Breast epithelium (tissue), 3 donors: ENCODE data around the gene GNG12.

ENCODE experiments used
- POLR2A ChIP-seq: fragments of 450-650 bp; IDR thresholded peaks from one replicate; pipeline ENCODE4 v1.6.1; 2016; ENCODE audit warnings: antibody characterized with exemption, mild to moderate bottlenecking, moderate library complexity
- POLR2AphosphoS5 ChIP-seq, 3 donors: sonication (generic); formaldehyde crosslinking; IDR thresholded peaks; one replicate each; pipeline ENCODE4 v1.6.1; 2017; ENCODE audit warnings: antibody characterized with exemption in 3 of 3
- TF ChIP-seq, protein P1 (sequence below), 3 donors: fragments of 450-650 bp; IDR thresholded peaks; one replicate each; pipeline ENCODE4 v1.5.1; 2016 to 2017; ENCODE audit warnings: antibody characterized with exemption in 3 of 3, mild to moderate bottlenecking in 3 of 3, moderate library complexity in 3 of 3

DNA sequence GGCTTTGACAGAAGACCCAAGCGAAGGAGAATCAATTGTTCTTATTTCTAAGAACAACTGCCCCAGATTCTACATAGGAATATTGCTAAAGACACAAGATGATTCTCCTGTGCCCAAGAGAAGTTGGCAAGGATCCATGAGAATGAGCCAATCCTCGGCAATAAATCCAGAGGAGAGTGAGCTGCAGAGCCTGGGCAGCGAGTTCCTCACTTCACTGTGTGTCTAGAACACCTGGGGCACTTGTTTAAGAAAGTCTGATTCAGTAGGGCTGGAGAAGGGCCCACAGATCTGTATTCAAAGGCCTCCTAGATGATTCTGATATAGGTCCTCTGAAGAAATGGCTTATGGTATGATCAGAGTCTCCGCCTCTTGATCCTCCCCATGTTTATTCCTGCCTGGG lies 116.5 kb downstream of the GNG12 start:
- TF ChIP-seq POLR2AphosphoS5 (IDR thresholded peaks at IDR 0.05) (peak in 1 of 3 donors; percentile 28), POLR2A (no peak)
- TF ChIP-seq, protein P1, sequence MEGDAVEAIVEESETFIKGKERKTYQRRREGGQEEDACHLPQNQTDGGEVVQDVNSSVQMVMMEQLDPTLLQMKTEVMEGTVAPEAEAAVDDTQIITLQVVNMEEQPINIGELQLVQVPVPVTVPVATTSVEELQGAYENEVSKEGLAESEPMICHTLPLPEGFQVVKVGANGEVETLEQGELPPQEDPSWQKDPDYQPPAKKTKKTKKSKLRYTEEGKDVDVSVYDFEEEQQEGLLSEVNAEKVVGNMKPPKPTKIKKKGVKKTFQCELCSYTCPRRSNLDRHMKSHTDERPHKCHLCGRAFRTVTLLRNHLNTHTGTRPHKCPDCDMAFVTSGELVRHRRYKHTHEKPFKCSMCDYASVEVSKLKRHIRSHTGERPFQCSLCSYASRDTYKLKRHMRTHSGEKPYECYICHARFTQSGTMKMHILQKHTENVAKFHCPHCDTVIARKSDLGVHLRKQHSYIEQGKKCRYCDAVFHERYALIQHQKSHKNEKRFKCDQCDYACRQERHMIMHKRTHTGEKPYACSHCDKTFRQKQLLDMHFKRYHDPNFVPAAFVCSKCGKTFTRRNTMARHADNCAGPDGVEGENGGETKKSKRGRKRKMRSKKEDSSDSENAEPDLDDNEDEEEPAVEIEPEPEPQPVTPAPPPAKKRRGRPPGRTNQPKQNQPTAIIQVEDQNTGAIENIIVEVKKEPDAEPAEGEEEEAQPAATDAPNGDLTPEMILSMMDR (IDR thresholded peaks at IDR 0.05) = no peak
